Bronchial epithelial cell (primary cell): ENCODE measurements around the gene GBP4. TPM values are rescaled to one million over a fixed set of nuclear protein-coding genes. Genes with fewer than 3 reads are reported as not detected.

Experiments used
- DNase-seq: peaks from one replicate; pipeline ENCODE4 v3.0.0-alpha.2; 2010; ENCODE audit warnings: low read depth
- FAIRE-seq: peaks from 2 replicates; lab custom pipeline; 2011; peaks lifted over from hg19 to GRCh38; lab: Jason Lieb, UNC
- H3K27me3 ChIP-seq: 2 replicates; pipeline ENCODE4 v1.5.1; 2011; ENCODE audit warnings: low read length; ENCODE audit not compliant: control insufficient read depth, insufficient read depth
- H3K36me3 ChIP-seq: 2 replicates; pipeline ENCODE4 v1.5.1; 2011; ENCODE audit warnings: low read length; ENCODE audit not compliant: control insufficient read depth, insufficient read depth
- H3K4me3 ChIP-seq: 2 replicates; pipeline ENCODE4 v1.5.1; 2011; ENCODE audit warnings: mild to moderate bottlenecking, low read depth, low read length, control low read depth
- CTCF ChIP-seq: IDR thresholded peaks from 2 replicates; pipeline ENCODE4 v1.5.1; 2011; ENCODE audit warnings: mild to moderate bottlenecking, moderate library complexity, low read length, control low read depth, inconsistent platforms; ENCODE audit not compliant: insufficient read depth, severe bottlenecking
- total RNA-seq: library from RNA; depleted of rRNA; stranded (reverse); fragments of >200 nt; gene quantifications from 2 replicates; pipeline ENCODE4 v1.2.1, GENCODE V29; 2014

The GBP4 gene
- total RNA-seq, 1 donor from 2014 or later, result under 0.01 TPM

GRCh38 chr1:89171067-89171438, 27.7 kb downstream of the GBP4 start:
- FAIRE-seq (no peak), DNase-seq (peak; percentile 13)
- H3K36me3 ChIP-seq, result no peaks in the 10 kb centered on the region
- no peak overlapping the region for H3K4me3 ChIP-seq
- no peak for TF ChIP-seq CTCF
- H3K27me3 ChIP-seq, result no peaks in the 10 kb centered on the region

- Histone ChIP-seq H3K27me3 (no peaks in the 10 kb centered on the region), H3K36me3 (no peaks in the 10 kb centered on the region), H3K4me3 (no peak overlapping the region)
- TF ChIP-seq CTCF, result no peak
- no peak for DNase-seq
- no peak for FAIRE-seq
Observed at GRCh38 chr1:89170170-89171066, 28.3 kb downstream of the GBP4 start.

- FAIRE-seq (no peak), DNase-seq (no peak)
- TF ChIP-seq CTCF, result no peak
- Histone ChIP-seq H3K4me3 (no peak overlapping the region), H3K27me3 (no peaks in the 10 kb centered on the region), H3K36me3 (no peaks in the 10 kb centered on the region)
Observed at GRCh38 chr1:89169166-89169565, 29.6 kb downstream of the GBP4 start.

GRCh38 chr1:89167590-89168230, 31.0 kb downstream of the GBP4 start:
- H3K4me3 ChIP-seq, result no peak overlapping the region
- DNase-seq (no peak), FAIRE-seq (no peak)
- no peak for TF ChIP-seq CTCF
- H3K27me3 ChIP-seq, result no peaks in the 10 kb centered on the region
- no peaks in the 10 kb centered on the region for H3K36me3 ChIP-seq

GRCh38 chr1:89166705-89167104, 32.0 kb downstream of the GBP4 start:
- peak; percentile 13 for FAIRE-seq
- H3K27me3 ChIP-seq, result no peaks in the 10 kb centered on the region
- H3K4me3 ChIP-seq, result no peak overlapping the region
- no peak for TF ChIP-seq CTCF
- no peak for DNase-seq
- no peaks in the 10 kb centered on the region for H3K36me3 ChIP-seq
